Activated CD8-positive, alpha-beta memory T cell treated with anti-CD3 and anti-CD28 coated beads for 1 hour (primary cell): ENCODE results near the gene PNMA1.
A peak's percentile ranks its signal among the peaks of the same experiment; 100 is the strongest.

ENCODE experiments used
- DNase-seq, 2 donors: peaks; one replicate each; pipeline ENCODE4 v3.0.0-alpha.2; 2020; ENCODE audit warnings: low read depth in 1 of 2; ENCODE audit errors: extremely low read depth in 1 of 2

The PNMA1 gene, protein sequence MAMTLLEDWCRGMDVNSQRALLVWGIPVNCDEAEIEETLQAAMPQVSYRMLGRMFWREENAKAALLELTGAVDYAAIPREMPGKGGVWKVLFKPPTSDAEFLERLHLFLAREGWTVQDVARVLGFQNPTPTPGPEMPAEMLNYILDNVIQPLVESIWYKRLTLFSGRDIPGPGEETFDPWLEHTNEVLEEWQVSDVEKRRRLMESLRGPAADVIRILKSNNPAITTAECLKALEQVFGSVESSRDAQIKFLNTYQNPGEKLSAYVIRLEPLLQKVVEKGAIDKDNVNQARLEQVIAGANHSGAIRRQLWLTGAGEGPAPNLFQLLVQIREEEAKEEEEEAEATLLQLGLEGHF

DNA sequence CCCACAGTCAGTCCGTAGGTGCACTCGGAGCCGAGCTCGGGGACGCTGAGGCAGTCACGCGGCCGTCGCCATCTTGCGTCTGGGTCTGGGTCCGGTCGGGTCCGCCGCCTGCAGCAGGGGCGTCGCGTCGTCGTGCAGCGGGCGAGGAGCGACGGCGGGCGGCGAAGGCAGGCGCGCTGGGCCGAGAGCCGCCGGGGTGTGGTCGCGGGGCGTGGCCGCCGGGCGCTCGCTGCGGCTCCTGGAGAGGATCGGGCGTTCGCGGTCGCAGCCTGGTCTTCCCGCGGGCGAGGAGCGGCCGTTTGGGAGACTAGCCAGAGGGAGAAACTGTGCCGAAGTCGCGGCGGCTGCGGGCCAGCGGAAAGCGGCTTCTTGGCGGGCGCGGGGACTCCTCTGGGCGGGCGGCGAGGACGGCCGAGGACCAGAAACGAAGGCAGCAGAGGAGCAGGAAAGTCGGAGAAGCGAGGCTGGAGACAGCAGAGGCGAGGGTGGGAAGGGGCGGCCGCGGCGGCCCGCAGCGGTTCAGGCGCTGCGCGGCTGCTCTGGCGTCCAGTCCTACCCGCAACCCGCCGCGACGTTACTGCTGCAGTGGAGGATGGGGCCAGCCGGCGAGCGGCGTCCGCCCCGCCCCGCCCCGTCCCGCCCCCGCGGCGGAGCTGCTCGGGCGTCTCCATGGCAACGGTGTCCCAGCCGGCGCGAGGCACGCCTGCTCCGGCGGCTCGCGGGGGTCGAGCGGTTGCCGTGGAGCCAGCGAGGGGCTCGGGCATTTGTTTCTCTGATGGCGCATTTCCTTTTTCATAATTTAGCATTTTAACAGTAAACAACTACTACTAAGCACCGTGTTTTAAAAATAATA is at the start of gene PNMA1:
Gene PNMA1 (minus strand): TSS at position 582 of the 853 bp plus-strand sequence. CDS start 745 bp downstream, outside the sequence.
- DNase-seq, result peak; percentile 67 to 83

GRCh38 chr14:73763396-73763795 is 49.2 kb upstream of the PNMA1 start:
- no peak for DNase-seq

- DNase-seq, result no peak
These were observed 48.2 kb upstream of the PNMA1 start for GRCh38 chr14:73762375-73762822.

GRCh38 chr14:73761618-73762355 is 47.6 kb upstream of the PNMA1 start:
- DNase-seq, result no peak

GRCh38 chr14:73760598-73761586 is 46.7 kb upstream of the PNMA1 start:
- no peak for DNase-seq

GRCh38 chr14:73759714-73760597 is 45.8 kb upstream of the PNMA1 start:
- peak; percentile 94 to 97 for DNase-seq

DNA sequence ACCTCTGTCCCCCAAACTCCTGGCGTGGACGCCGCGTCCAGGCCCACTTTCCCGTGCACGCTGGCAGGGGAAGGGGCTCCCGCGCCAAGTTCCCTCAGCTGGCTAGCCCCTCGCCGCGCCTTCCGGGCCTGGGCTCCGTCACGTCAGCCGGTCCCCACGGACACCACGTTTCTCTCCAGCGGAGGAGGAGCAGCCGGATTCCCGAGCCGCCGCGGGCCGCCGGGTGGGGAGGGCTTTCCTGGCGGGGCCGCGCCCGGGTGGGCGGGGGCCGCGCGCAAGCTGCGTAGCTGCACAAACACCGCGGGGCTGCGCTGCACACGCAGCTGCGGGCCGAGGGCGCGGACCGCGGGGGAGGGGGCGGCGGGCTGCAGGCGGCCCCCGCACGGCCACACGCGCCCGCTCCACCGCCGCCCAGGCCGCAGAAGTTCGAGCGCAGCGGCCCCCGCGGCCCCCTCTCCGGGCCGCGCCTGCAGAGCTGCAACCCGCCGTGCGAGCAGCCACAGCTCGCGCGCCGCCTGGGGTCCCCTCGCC is 45.1 kb upstream of the PNMA1 start:
- peak in 1 of 2 donors; percentile 43 for DNase-seq

DNA sequence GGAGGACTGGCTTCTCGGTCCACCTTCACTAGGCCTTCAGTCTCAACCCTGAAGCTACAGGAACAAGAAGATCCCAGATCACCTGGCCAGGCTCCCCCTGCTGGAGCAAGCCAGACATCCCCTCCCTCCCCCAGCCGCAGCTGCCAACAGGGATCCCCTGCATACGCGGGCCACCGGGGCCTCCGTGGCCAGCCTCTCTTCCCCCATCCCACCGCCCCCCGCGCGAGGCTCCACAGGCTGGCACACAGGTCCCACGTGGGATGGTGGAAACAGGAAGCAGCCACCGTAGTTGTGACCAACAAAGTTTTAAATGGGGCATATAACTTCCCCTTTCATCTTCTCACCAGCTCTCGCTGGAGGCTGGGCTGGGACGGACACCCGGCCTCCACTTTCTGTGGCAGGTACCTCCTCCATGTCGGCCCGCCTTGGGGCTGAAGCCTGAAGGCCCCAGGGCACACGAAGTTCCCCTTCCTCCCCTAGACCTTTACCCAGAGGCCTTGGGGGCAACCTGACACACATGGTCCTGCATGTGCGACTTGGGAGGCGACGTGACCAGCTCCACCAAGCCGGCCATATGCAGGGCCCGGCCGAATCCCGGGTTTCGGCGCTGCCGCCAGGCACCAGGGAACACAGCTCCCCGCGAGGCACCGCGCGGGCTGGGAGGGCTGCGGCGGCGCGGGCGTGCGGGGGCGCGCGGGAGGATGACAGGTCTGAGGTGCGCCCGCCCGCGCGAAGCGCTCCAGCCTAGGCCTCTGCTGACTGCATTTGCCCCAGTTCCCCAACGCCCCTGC is 44.4 kb upstream of the PNMA1 start:
- peak; percentile 49 to 54 for DNase-seq

- DNase-seq, result no peak
These were observed 43.8 kb upstream of the PNMA1 start for GRCh38 chr14:73757876-73758391.

GRCh38 chr14:73757381-73757780 is 43.2 kb upstream of the PNMA1 start:
- no peak for DNase-seq

DNA sequence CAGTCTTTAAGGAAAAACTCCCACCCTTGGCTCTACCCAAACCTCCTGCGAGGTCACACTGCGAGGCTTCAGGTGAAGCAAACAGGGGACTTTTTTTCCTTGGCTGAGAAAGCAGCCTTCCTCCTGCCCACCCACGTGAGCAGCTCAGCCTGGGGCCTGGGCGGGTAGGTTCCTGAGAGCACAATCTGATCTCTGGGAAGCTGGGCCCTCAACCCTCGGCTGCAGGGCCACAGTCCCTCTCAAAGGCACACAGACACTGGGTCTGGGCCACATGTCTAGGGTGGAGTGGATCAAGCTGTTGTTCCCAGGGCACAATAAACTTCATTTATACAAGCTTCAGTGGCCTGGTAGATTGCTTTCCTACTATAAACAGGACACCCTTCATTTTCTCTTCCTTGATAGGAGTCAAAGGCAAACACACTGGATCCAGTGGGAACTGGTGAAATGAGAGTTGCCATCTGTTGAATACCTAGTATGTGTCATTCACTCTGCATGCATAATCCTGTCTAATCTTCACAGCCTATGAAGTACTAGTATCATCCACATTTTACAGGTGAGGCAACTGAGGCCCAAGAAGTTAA is 41.3 kb upstream of the PNMA1 start:
- no peak for DNase-seq

DNA sequence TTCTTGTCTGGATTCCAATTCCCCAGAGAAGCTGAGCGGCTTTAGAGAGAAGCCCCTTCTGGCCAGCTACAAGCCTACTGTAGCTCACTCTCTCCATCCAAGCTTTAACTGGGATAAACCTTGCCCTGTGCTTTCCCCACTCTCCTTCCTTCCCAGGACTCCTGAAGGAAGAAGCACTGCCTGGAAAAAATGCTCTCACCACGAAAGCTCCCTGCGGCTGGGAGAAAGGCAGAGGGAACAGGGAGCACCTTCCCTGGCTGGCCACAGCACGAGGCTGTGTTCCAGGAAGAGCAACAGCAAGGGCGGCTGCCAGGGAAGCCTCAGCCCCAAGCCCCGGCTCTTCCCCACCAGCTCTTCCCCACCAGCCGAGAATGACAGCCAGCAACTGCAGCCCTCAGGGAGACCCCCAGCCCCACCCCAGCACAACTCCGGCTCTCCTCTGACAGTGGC is 40.8 kb upstream of the PNMA1 start:
- no peak for DNase-seq

GRCh38 chr14:73753887-73754795 is 40.0 kb upstream of the PNMA1 start:
- no peak for DNase-seq

GRCh38 chr14:73753124-73753886 is 39.1 kb upstream of the PNMA1 start:
- DNase-seq, result no peak

DNA sequence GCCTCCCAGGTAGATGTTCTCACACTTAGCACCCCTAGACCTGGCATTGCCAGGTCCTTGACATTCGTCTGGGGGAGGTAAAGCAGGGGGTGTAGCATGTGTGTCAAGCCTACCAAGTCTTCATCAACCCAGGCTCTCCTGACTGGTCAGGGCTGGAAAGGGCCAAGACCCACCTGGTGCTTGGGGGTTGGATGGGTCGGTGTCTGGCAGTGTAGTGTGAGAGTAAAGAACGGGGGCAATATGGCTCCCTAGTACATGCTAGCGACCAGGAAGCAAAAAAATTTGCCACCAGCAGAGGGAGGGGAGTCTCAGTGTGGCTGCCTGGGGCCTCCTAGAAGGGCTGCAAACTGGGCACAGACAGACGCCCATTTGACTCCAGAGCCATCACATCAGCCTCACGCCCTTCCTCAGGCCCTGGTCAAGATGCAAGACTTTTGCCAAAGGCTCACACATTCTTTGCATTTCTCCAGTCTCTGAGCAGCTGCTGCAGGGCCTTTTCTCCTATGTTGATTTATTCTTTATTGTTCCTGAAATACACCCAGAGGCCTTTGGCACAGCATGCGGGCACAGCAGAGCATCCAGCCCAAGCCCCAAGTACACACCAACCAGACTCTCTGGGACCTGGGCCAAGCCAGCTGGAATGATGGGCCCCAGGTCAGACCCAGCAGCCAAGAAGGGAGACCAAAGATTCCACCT is 38.3 kb upstream of the PNMA1 start:
- DNase-seq, result no peak
